Activated B cell treated with CpG ODN at 0.5 μM for 24 hours (primary cell): ENCODE measurements around the gene TMEM187. TPM values are rescaled to one million over a fixed set of nuclear protein-coding genes. Genes with fewer than 3 reads are reported as not detected.
"Not testable (repeated sequence)": the region's sequence is repeated elsewhere in the genome, so short reads cannot be mapped to it uniquely, and the experiment has no call there.

Source experiments
- ATAC-seq: fragments of 200-7000 bp; cut with Tn5 transposase; one replicate; pipeline ENCODE4 v1.10.0; 2021; ENCODE audit warnings: low read depth, mild to moderate bottlenecking, moderate library complexity
- CTCF ChIA-PET: fragments of 350-600 bp; sonication (Branson Sonifier 250); formaldehyde crosslinking; loops from one replicate; lab custom pipeline; 2021; ENCODE audit warnings: antibody characterized with exemption; lab: Charles Lee
- POLR2A ChIA-PET: fragments of 350-600 bp; sonication (Branson Sonifier 250); formaldehyde crosslinking; loops from one replicate; lab custom pipeline; 2021; ENCODE audit warnings: antibody characterized with exemption; lab: Charles Lee
- DNase-seq: peaks from one replicate; pipeline ENCODE4 v3.0.0; 2022
- H3K27ac Mint-ChIP-seq: one replicate; pipeline ENCODE4 v1.8.0; 2020; ENCODE audit warnings: mixed read lengths
- H3K27me3 Mint-ChIP-seq: one replicate; pipeline ENCODE4 v1.8.0; 2021; ENCODE audit warnings: mixed read lengths
- H3K36me3 Mint-ChIP-seq: one replicate; pipeline ENCODE4 v1.8.0; 2021; ENCODE audit warnings: low read depth, mixed read lengths
- H3K4me1 Mint-ChIP-seq: one replicate; pipeline ENCODE4 v1.8.0; 2021; ENCODE audit warnings: mixed read lengths
- H3K4me3 Mint-ChIP-seq: one replicate; pipeline ENCODE4 v1.8.0; 2020; ENCODE audit warnings: mild to moderate bottlenecking, mixed read lengths
- H3K9me3 Mint-ChIP-seq: one replicate; pipeline ENCODE4 v1.8.0; 2020; ENCODE audit warnings: mixed read lengths
- CTCF ChIP-seq: fragments of 200-600 bp; IDR thresholded peaks from one replicate; pipeline ENCODE4 v1.8.0; 2022; ENCODE audit warnings: antibody characterized with exemption, mild to moderate bottlenecking
- intact Hi-C: fragments of 100-400 bp; cut with micrococcal nuclease; formaldehyde crosslinking; loops from one replicate; pipeline ENCODE4 v1.15.1; 2024
- total RNA-seq: library from RNA; stranded (reverse); gene quantifications from 2 replicates; pipeline ENCODE4 v1.2.3, GENCODE V29; 2022

The TMEM187 gene
- total RNA-seq, 1 donor from 2014 or later, result 2.9 TPM

- CTCF ChIA-PET, result no interaction called here
- Mint-ChIP-seq H3K27ac (no peak overlapping the region), H3K27me3 (no peaks in the 10 kb centered on the region), H3K9me3 (no peaks in the 10 kb centered on the region), H3K4me1 (no peaks in the 10 kb centered on the region), H3K4me3 (no peak overlapping the region), H3K36me3 (no peaks in the 10 kb centered on the region)
- intact Hi-C loops, result no loop called here
- DNase-seq (no peak), ATAC-seq (no peak)
- no peak for TF ChIP-seq CTCF
- POLR2A ChIA-PET, result no interaction called here
Observed at GRCh38 chrX:153993978-153994377, 21.4 kb downstream of the TMEM187 start.

GRCh38 chrX:153994398-153994797, 21.8 kb downstream of the TMEM187 start:
- H3K36me3 Mint-ChIP-seq, CTCF ChIA-PET, H3K9me3 Mint-ChIP-seq, H3K27me3 Mint-ChIP-seq, H3K27ac Mint-ChIP-seq, intact Hi-C loops, H3K4me1 Mint-ChIP-seq, ATAC-seq, POLR2A ChIA-PET, H3K4me3 Mint-ChIP-seq, DNase-seq: not testable (repeated sequence)

GRCh38 chrX:153995504-153995903, 22.9 kb downstream of the TMEM187 start:
- no peak overlapping the region for H3K4me3 Mint-ChIP-seq
- no peak overlapping the region for H3K27ac Mint-ChIP-seq
- no peak for ATAC-seq
- no peaks in the 10 kb centered on the region for H3K4me1 Mint-ChIP-seq
- H3K9me3 Mint-ChIP-seq, result no peaks in the 10 kb centered on the region
- no peak for DNase-seq
- no peak for TF ChIP-seq CTCF
- H3K27me3 Mint-ChIP-seq, result no peaks in the 10 kb centered on the region
- H3K36me3 Mint-ChIP-seq, result no peaks in the 10 kb centered on the region
- ChIA-PET POLR2A (no interaction called here), CTCF (no interaction called here)
- intact Hi-C loops, result no loop called here

GRCh38 chrX:153999359-154000037, 26.9 kb downstream of the TMEM187 start:
- CTCF ChIA-PET, result no interaction called here
- H3K27me3 Mint-ChIP-seq, result no peaks in the 10 kb centered on the region
- H3K9me3 Mint-ChIP-seq, result no peaks in the 10 kb centered on the region
- TF ChIP-seq CTCF, result no peak
- intact Hi-C loops, result no loop called here
- no peak for ATAC-seq
- peaks cover 31% of the 10 kb centered on the region for H3K4me1 Mint-ChIP-seq
- no peak for DNase-seq
- POLR2A ChIA-PET, result interaction anchor here (0.6 to 0.7 kb wide), 2 partner anchors 18 to 20 kb away, joined by 5 read pairs; partner anchors contain the start of gene IRAK1
- H3K36me3 Mint-ChIP-seq, result peaks cover 1% of the 10 kb centered on the region
- H3K27ac Mint-ChIP-seq, result no peak overlapping the region
- no peak overlapping the region for H3K4me3 Mint-ChIP-seq

GRCh38 chrX:154000051-154000450, 27.5 kb downstream of the TMEM187 start:
- CTCF ChIA-PET, result no interaction called here
- no peaks in the 10 kb centered on the region for H3K9me3 Mint-ChIP-seq
- no peak overlapping the region for H3K27ac Mint-ChIP-seq

More at GRCh38 chrX:154000051-154000450, 27.5 kb downstream of the TMEM187 start:
- POLR2A ChIA-PET, result interaction anchor here (0.6 to 0.7 kb wide), 2 partner anchors 19 kb away, joined by 5 read pairs; partner anchors contain the start of gene IRAK1
- TF ChIP-seq CTCF, result no peak
- ATAC-seq (no peak), DNase-seq (no peak)
- peaks cover 1% of the 10 kb centered on the region for H3K36me3 Mint-ChIP-seq
- H3K4me1 Mint-ChIP-seq, result peaks cover 35% of the 10 kb centered on the region
- H3K27me3 Mint-ChIP-seq, result no peaks in the 10 kb centered on the region
- no peak overlapping the region for H3K4me3 Mint-ChIP-seq
- intact Hi-C loops, result no loop called here
